DMS153 treated with DMSO at 0.1 percent for 48 hours (cell line): ENCODE measurements around the gene ATXN1.

Source experiments
- DNase-seq: peaks from one replicate; lab custom pipeline; 2025; ENCODE audit not compliant: unreplicated experiment; lab: John Stamatoyannopoulos, UW

Gene ATXN1

GRCh38 chr6:16432075-16433032 is 328.9 kb downstream of the ATXN1 start:
- no peak for DNase-seq

GRCh38 chr6:16431106-16431505 is 330.2 kb downstream of the ATXN1 start:
- no peak for DNase-seq

- no peak for DNase-seq
These were observed 330.7 kb downstream of the ATXN1 start for GRCh38 chr6:16430391-16431089.

GRCh38 chr6:16429669-16430068 is 331.6 kb downstream of the ATXN1 start:
- DNase-seq = no peak

GRCh38 chr6:16427124-16427523 is 334.1 kb downstream of the ATXN1 start:
- no peak for DNase-seq

GRCh38 chr6:16425881-16426615 is 335.2 kb downstream of the ATXN1 start:
- no peak for DNase-seq

DNA sequence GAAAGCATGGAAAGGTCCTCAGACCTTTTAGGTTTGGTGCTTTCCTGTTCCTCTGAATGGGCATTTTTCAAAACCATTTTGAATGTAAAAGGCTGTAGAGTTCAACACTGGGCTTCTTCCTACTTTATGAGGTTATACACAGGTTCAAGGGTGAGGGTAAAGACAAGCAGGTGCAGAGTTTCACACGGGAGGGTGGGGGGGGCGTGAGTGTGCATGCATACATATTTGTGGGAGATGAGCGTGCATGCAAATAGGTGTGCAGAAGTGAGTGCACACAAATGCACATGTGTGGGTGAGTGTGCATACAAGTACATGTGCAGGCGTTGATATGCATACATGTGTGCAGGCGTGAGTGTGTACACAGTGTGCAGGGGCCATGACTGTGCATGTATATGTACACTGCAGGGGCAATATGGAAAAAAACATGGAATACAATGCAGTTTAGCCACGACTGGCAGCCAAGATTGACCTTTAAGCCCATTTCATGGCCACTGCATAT is 339.7 kb downstream of the ATXN1 start:
- no peak for DNase-seq

- DNase-seq = no peak
These were observed 340.4 kb downstream of the ATXN1 start for GRCh38 chr6:16420715-16421461.

DNA sequence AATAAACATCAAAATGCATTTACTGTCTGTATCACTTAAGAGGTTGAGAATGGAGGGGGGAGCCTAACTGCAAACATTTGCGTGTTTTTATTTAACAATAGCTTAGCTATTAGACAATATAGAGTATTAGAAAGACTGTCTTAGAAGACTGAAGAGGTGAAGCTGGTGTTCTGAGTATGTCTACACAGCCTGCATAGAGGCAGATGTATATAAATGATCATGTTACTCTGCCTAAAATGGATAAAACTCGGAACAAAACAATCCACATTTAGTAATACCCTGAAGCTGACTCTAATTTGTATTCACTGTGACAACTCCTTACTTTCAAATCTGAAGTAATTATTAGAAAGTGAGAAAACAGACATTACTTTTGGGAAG is 340.9 kb downstream of the ATXN1 start:
- DNase-seq = no peak

DNA sequence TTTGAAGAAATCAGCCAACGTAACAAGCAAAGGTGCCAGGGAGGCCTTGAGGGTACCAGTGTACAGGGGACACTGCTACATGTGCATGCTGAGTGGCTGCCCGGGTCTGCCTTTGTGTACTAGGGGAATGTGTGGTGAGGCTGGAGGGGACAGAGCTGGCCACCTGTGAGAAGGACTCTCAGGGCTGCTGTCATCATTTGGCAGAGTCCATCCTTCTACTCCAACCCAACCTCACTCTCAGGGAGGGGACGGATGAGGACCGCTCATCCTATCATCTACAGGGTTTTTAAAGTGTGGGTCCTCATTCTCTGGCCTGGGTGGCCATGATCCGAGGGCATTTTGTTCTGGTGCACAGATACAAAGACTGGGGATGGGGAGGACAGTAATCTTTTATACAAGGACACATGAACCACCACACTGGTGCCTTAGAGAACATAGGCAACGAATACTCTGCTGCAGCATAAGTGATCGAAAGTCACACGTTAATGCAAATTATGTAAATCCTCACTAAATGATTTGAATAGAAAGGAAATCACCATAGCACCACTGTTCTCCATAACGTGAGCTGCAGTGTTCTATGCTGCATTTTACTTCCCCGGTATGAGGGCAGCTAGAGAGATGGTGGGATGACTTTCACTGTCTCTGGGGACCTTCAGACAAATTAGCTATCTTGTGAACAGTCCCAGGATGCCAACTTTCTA is 341.5 kb downstream of the ATXN1 start:
- no peak for DNase-seq

DNA sequence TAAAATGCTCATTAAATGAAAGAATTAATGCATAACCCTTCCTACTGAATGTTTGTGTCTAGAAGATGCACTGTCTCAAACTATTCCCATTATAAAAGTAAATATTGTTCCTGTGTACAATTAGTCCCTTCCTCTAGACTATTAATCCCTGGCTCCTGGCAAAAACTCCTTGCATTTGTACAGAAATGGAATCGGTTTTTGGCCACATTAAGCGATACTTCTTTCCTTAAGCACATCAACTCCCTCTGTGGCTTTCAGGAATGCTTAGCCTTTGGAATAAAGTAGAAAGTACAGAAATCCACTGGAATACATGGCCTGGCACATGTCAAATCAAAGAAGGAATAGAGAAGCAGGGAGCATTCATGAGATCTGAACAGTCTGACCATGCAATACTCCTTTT is 343.1 kb downstream of the ATXN1 start:
- no peak for DNase-seq

- DNase-seq = no peak
These were observed 345.6 kb downstream of the ATXN1 start for GRCh38 chr6:16415677-16416076.

GRCh38 chr6:16414205-16414604 is 347.1 kb downstream of the ATXN1 start:
- DNase-seq = no peak

DNA sequence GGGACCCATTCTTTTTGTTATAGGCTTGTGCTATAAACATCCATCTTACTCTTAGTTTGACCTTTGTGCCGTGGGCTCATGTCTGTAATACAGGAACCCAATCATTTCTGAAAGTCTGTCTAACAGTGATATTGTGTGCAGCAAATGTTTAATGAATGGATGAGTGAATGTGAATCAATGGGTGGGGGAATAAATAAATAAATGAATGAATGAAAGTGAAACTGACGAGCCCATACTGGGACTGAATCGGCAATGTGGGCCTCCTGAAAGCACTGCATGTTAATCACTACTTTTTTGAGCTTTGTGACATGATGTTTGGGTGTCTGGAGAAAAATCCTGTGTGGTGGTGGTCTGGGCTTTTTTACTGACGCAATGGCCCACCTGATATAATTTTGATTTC is 347.9 kb downstream of the ATXN1 start:
- no peak for DNase-seq

- no peak for DNase-seq
These were observed 348.3 kb downstream of the ATXN1 start for GRCh38 chr6:16412982-16413381.

DNA sequence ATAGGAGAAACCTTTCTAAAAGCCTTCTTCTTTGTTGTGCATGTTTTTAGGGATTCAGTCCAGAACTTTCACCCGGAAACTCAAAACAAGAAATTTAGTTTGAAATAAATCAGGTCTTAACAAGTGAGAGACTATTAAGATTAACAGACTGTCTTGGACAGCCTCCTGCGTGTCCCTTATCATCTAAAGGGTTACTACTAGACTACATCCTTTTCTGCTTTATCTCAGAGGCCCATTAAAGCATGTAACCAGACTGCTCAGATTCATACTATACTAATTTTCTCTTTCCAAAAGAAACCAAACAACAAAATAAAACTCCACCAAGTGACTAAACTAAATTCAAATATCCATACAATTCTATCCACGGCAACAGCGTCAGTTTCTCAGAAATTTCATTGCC is 349.1 kb downstream of the ATXN1 start:
- DNase-seq = no peak

- peak; percentile 31 for DNase-seq
These were observed 351.5 kb downstream of the ATXN1 start for GRCh38 chr6:16409531-16410441.

DNA sequence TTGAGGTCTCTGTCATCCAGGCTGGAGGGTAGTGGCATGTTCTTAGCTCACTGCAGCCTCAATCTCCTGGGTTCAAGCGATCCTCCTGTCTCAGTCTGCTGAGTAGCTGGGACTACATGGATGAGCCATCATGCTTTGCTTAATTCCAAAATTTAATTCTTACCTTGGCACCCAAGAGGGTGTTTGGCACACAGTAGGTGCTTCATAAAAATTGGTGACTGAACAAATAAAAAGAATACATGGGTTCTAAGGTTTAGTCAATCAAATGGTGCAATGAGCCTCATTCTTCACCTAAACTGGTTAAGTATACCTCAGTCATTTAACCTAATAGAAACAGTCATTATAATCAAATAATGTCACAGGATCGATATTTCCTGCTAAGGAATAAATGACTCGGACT is 352.5 kb downstream of the ATXN1 start:
- no peak for DNase-seq

DNA sequence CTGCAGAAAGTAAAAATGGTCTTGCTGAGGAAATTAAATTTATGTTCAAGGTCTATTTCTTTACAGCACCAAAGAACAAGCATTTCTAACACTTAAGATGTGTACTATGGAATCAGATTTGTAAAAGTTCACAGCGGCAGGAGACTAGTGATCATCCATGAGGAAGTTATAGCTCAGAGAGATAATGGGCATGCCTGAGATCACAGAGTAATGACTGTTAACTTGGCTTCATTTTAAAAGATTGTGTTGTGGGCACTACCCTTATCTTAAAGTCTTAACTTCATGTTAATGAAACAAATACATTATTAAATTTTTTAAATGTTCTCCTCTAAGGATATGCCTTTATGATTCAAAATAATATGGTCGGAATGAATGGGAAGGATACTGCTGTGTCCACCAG is 354.3 kb downstream of the ATXN1 start:
- no peak for DNase-seq
